GM12875 (cell line): ENCODE measurements around the gene ARRB1.

ENCODE experiments used
- H3K4me3 ChIP-seq: one replicate; pipeline ENCODE4 v1.5.1; 2011; ENCODE audit warnings: low read depth, low read length, control low read depth
- CTCF ChIP-seq: IDR thresholded peaks from 2 replicates; pipeline ENCODE4 v1.5.1; 2011; ENCODE audit warnings: low read depth, mild to moderate bottlenecking, control low read depth, inconsistent platforms, low read length, moderate library complexity, borderline replicate concordance; ENCODE audit not compliant: insufficient read depth

The ARRB1 gene

GRCh38 chr11:75263944-75264349, 87.5 kb downstream of the ARRB1 start:
- TF ChIP-seq CTCF: no peak
- H3K4me3 ChIP-seq: no peak overlapping the region

GRCh38 chr11:75262961-75263852, 88.3 kb downstream of the ARRB1 start:
- TF ChIP-seq CTCF: no peak
- no peak overlapping the region for H3K4me3 ChIP-seq

- no peak for TF ChIP-seq CTCF
These were observed 89.0 kb downstream of the ARRB1 start for GRCh38 chr11:75262436-75262835.

GRCh38 chr11:75261902-75262361, 89.5 kb downstream of the ARRB1 start:
- no peak overlapping the region for H3K4me3 ChIP-seq
- no peak for TF ChIP-seq CTCF

More at GRCh38 chr11:75262436-75262835, 89.0 kb downstream of the ARRB1 start:
- no peak overlapping the region for H3K4me3 ChIP-seq

- no peak for TF ChIP-seq CTCF
- no peak overlapping the region for H3K4me3 ChIP-seq
These were observed 90.9 kb downstream of the ARRB1 start for GRCh38 chr11:75260396-75261170.

- no peak overlapping the region for H3K4me3 ChIP-seq
- TF ChIP-seq CTCF: no peak
These were observed 97.1 kb downstream of the ARRB1 start for GRCh38 chr11:75254326-75254725.
